Ascending aorta (tissue), 2 donors: ENCODE measurements around the gene MYL3. TPM values are rescaled to one million over a fixed set of nuclear protein-coding genes. Genes with fewer than 3 reads are reported as not detected.

Source experiments
- DNase-seq, 2 donors: peaks; one replicate each; pipeline ENCODE4 v3.0.0-alpha.2; 2019; ENCODE audit warnings: low spot score in 2 of 2
- H3K27ac ChIP-seq, 2 donors: fragments of 200-600 bp; sonication (generic); one replicate each; pipeline ENCODE4 v1.5.1; 2016 to 2017; ENCODE audit warnings: mild to moderate bottlenecking in 1 of 2
- H3K27me3 ChIP-seq: fragments of 200-600 bp; sonication (generic); one replicate; pipeline ENCODE4 v1.5.1; 2017
- H3K36me3 ChIP-seq, 2 donors: fragments of 200-600 bp; sonication (generic); one replicate each; pipeline ENCODE4 v1.5.1; 2016
- H3K4me1 ChIP-seq, 2 donors: fragments of 200-600 bp; sonication (generic); one replicate each; pipeline ENCODE4 v1.5.1; 2016 to 2017; ENCODE audit warnings: mild to moderate bottlenecking in 1 of 2
- H3K4me3 ChIP-seq, 2 donors: fragments of 200-600 bp; sonication (generic); one replicate each; pipeline ENCODE4 v1.5.1; 2016 to 2017; ENCODE audit warnings: mild to moderate bottlenecking in 1 of 2
- H3K9me3 ChIP-seq, 2 donors: fragments of 200-600 bp; sonication (generic); one replicate each; pipeline ENCODE4 v1.5.1; 2016
- intact Hi-C: fragments of 100-400 bp; cut with DNase I; formaldehyde crosslinking; loops from one replicate; pipeline ENCODE4 v1.15.1; 2023
- total RNA-seq: library from RNA; depleted of rRNA; stranded (reverse); fragments of >200 nt; gene quantifications from one replicate; pipeline ENCODE4 v1.1.0, GENCODE V29; 2016
- TF ChIP-seq, protein P1 (sequence below), 3 experiments: fragments of 200-600 bp in 2 of 3; fragments of 450-650 bp in 1 of 3; sonication (generic) in 2 of 3; IDR thresholded peaks; one replicate each; pipeline ENCODE4 v1.5.1; 2016 to 2019; ENCODE audit warnings: antibody characterized with exemption in 3 of 3, mild to moderate bottlenecking in 1 of 3, moderate library complexity in 1 of 3

Gene MYL3
- total RNA-seq, 1 donor from 2014 or later = 3.6 TPM

- Histone ChIP-seq H3K27me3 (no peaks in the 10 kb centered on the region), H3K4me3 (no peak overlapping the region), H3K27ac (no peak overlapping the region), H3K4me1 (peaks cover 14 to 21% of the 10 kb centered on the region in 2 donors), H3K36me3 (no peaks in the 10 kb centered on the region), H3K9me3 (no peaks in the 10 kb centered on the region)
- intact Hi-C loops = no loop called here
- no peak for DNase-seq
- TF ChIP-seq, protein P1, sequence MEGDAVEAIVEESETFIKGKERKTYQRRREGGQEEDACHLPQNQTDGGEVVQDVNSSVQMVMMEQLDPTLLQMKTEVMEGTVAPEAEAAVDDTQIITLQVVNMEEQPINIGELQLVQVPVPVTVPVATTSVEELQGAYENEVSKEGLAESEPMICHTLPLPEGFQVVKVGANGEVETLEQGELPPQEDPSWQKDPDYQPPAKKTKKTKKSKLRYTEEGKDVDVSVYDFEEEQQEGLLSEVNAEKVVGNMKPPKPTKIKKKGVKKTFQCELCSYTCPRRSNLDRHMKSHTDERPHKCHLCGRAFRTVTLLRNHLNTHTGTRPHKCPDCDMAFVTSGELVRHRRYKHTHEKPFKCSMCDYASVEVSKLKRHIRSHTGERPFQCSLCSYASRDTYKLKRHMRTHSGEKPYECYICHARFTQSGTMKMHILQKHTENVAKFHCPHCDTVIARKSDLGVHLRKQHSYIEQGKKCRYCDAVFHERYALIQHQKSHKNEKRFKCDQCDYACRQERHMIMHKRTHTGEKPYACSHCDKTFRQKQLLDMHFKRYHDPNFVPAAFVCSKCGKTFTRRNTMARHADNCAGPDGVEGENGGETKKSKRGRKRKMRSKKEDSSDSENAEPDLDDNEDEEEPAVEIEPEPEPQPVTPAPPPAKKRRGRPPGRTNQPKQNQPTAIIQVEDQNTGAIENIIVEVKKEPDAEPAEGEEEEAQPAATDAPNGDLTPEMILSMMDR (IDR thresholded peaks at IDR 0.05) = no peak
Observed at GRCh38 chr3:46905213-46905560, 41.9 kb upstream of the MYL3 start.

- DNase-seq = peak in 1 of 2 donors; percentile 39
- intact Hi-C loops = no loop called here
- H3K27me3 ChIP-seq = no peaks in the 10 kb centered on the region
- TF ChIP-seq, protein P1 (IDR thresholded peaks at IDR 0.05) = no peak
- no peak overlapping the region for H3K27ac ChIP-seq
- no peaks in the 10 kb centered on the region for H3K36me3 ChIP-seq
- no peaks in the 10 kb centered on the region for H3K9me3 ChIP-seq
- peaks cover 14 to 23% of the 10 kb centered on the region in 2 donors for H3K4me1 ChIP-seq
- H3K4me3 ChIP-seq = no peak overlapping the region
Observed at GRCh38 chr3:46904303-46905212, 41.3 kb upstream of the MYL3 start.

DNA sequence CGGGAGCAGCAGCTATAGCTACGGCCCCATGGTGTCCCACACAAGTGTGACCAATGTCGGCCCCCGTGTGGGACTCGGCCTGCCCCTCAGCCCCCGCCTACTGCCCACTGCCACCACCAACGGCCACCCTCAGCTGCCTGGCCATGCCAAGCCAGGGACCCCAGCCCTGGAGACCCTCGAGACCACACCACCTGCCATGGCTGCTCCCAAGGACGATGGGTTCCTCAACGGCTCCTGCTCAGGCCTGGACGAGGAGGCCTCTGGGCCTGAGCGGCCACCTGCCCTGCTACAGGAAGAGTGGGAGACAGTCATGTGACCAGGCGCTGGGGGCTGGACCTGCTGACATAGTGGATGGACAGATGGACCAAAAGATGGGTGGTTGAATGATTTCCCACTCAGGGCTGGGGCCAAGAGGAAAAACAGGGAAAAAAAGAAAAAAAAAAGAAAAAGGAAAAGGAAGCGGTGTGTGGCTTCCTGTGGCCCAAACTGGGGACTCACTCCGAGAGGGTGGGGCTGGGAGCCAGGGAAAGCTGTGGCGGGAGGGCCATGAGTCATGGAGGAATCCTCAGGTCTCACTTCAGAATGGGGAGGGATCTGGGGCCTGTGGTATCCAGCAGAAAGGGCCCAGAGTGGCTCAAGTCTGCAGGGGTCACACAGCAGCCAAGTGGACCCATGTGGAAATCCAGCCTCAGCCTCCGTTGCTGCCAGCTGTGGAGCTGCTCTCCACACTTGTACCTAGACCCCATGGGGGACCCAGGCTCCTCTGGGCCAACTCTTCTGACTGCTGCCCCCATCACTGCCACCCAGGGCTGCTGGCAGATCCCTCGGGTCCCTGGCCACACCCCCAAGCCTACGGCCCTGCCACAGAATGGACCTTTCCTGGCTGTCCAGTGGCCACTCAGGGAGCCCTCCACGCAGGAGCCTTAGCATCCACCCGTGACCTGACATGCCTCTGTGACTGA, 40.4 kb upstream of the MYL3 start:
- DNase-seq = no peak
- TF ChIP-seq, protein P1 (IDR thresholded peaks at IDR 0.05) = no peak

DNA sequence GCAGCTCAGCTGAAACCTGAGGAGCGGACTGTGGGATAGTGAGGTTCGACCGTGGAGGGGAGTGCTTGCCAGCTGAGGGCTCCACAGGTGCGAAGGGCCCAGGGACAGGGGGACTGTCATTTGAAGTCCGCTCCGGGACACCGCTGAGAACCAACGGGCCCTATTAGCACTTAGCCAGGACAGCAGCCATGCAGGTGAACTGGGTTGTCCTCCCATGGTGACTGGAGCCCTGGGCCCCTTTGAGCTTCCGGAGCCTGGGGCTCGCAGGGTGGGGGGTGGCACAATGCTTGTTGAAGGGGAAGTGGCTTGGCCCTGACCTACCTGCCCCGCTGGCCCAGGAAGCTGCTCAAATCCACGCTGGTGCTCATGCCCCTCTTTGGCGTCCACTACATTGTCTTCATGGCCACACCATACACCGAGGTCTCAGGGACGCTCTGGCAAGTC, 39.0 kb upstream of the MYL3 start:
- no peak for DNase-seq
- H3K27me3 ChIP-seq = no peaks in the 10 kb centered on the region
- intact Hi-C loops = no loop called here
- no peaks in the 10 kb centered on the region for H3K36me3 ChIP-seq
- no peaks in the 10 kb centered on the region for H3K9me3 ChIP-seq
- H3K4me1 ChIP-seq = peaks cover 0 to 21% of the 10 kb centered on the region in 2 donors
- H3K4me3 ChIP-seq = no peak overlapping the region
- H3K27ac ChIP-seq = no peak overlapping the region
- TF ChIP-seq, protein P1 (IDR thresholded peaks at IDR 0.05) = no peak

More for the DNA sequence above, 40.4 kb upstream of the MYL3 start:
- intact Hi-C loops = no loop called here
- no peaks in the 10 kb centered on the region for H3K9me3 ChIP-seq
- peaks cover 6 to 24% of the 10 kb centered on the region in 2 donors for H3K4me1 ChIP-seq
- H3K36me3 ChIP-seq = no peaks in the 10 kb centered on the region
- no peak overlapping the region for H3K4me3 ChIP-seq
- H3K27ac ChIP-seq = no peak overlapping the region
- H3K27me3 ChIP-seq = no peaks in the 10 kb centered on the region

- peaks cover 0 to 21% of the 10 kb centered on the region in 2 donors for H3K4me1 ChIP-seq
- no peaks in the 10 kb centered on the region for H3K27me3 ChIP-seq
- no peak for DNase-seq
- no peak overlapping the region for H3K4me3 ChIP-seq
- H3K27ac ChIP-seq = no peak overlapping the region
- intact Hi-C loops = no loop called here
- H3K9me3 ChIP-seq = no peaks in the 10 kb centered on the region
- H3K36me3 ChIP-seq = no peaks in the 10 kb centered on the region
- TF ChIP-seq, protein P1 (IDR thresholded peaks at IDR 0.05) = no peak
Observed at GRCh38 chr3:46901591-46902187, 38.4 kb upstream of the MYL3 start.
